WTC11 (cell line): ENCODE results near the gene HINT2.

Source experiments
- CBFB ChIP-seq: sonication (generic); formaldehyde crosslinking; IDR thresholded peaks from 2 replicates; pipeline ENCODE4 v1.8.1; 2022; ENCODE audit warnings: mild to moderate bottlenecking, low read depth, missing genetic modification reagents
- FOXP1 ChIP-seq: sonication (generic); formaldehyde crosslinking; IDR thresholded peaks from 2 replicates; pipeline ENCODE4 v1.8.0; 2022; ENCODE audit warnings: missing genetic modification reagents, mild to moderate bottlenecking, moderate library complexity, borderline replicate concordance
- NR3C1 ChIP-seq: sonication (generic); formaldehyde crosslinking; conservative IDR thresholded peaks from 2 replicates; pipeline ENCODE4 v1.8.1; 2023; ENCODE audit warnings: low read depth, mild to moderate bottlenecking, missing genetic modification reagents
- OVOL2 ChIP-seq: fragments of 250-450 bp; sonication (Bioruptor Pico); IDR thresholded peaks from 2 replicates; pipeline ENCODE4 v1.9.0; 2021; ENCODE audit warnings: mild to moderate bottlenecking, borderline replicate concordance
- ZBTB21 ChIP-seq: sonication (generic); formaldehyde crosslinking; IDR thresholded peaks from 2 replicates; pipeline ENCODE4 v1.8.1; 2023; ENCODE audit warnings: mild to moderate bottlenecking, missing genetic modification reagents, borderline replicate concordance
- TF ChIP-seq, protein P1 (sequence below): fragments of 200-600 bp; IDR thresholded peaks from 2 replicates; pipeline ENCODE4 v1.8.0; 2022; ENCODE audit warnings: antibody characterized with exemption
- TF ChIP-seq, protein P2 (sequence below): sonication (generic); formaldehyde crosslinking; IDR thresholded peaks from 2 replicates; pipeline ENCODE4 v1.8.0; 2022; ENCODE audit warnings: mild to moderate bottlenecking, missing genetic modification reagents
- TF ChIP-seq, protein P3 (sequence below): sonication (generic); formaldehyde crosslinking; IDR thresholded peaks from 2 replicates; pipeline ENCODE4 v1.8.1; 2022; ENCODE audit warnings: mild to moderate bottlenecking, missing genetic modification reagents, moderate library complexity, borderline replicate concordance
- TF ChIP-seq, protein P4 (sequence below): sonication (generic); formaldehyde crosslinking; IDR thresholded peaks from 2 replicates; pipeline ENCODE4 v1.8.0; 2022; ENCODE audit warnings: missing genetic modification reagents
- TF ChIP-seq, protein P5 (sequence below): sonication (generic); formaldehyde crosslinking; conservative IDR thresholded peaks from 2 replicates; pipeline ENCODE4 v1.8.1; 2022; ENCODE audit warnings: mild to moderate bottlenecking, missing genetic modification reagents

DNA sequence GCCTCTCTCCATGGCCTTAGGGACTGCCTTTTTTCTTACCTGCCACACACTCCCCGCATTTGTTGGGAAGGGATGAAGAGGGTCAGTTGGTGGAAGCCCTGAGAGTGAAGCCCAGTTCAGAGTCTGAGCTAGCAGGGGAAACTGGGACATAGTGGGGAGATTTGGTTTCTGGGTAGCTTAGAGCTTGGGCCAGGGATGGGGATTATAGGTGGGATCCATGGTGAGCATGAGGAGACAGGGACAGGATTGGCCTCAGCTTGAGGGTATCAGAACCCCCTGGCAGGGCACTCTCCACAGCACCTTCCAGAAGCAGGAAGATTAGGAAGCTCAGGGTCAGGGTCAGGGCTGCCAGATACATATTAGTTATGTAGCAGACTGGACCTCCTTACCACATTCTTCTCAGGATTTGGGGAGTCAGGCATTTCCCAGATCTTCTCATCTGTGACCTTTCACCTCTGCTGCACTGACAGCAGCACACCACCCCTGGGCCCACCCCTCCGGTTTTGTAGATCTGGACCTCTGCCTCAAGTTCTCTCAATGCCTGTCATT, 37.5 kb upstream of the HINT2 start:
- TF ChIP-seq, protein P1, sequence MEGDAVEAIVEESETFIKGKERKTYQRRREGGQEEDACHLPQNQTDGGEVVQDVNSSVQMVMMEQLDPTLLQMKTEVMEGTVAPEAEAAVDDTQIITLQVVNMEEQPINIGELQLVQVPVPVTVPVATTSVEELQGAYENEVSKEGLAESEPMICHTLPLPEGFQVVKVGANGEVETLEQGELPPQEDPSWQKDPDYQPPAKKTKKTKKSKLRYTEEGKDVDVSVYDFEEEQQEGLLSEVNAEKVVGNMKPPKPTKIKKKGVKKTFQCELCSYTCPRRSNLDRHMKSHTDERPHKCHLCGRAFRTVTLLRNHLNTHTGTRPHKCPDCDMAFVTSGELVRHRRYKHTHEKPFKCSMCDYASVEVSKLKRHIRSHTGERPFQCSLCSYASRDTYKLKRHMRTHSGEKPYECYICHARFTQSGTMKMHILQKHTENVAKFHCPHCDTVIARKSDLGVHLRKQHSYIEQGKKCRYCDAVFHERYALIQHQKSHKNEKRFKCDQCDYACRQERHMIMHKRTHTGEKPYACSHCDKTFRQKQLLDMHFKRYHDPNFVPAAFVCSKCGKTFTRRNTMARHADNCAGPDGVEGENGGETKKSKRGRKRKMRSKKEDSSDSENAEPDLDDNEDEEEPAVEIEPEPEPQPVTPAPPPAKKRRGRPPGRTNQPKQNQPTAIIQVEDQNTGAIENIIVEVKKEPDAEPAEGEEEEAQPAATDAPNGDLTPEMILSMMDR = no peak
- TF ChIP-seq, protein P2, sequence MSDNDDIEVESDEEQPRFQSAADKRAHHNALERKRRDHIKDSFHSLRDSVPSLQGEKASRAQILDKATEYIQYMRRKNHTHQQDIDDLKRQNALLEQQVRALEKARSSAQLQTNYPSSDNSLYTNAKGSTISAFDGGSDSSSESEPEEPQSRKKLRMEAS (CRISPR knock-in tag) = no peak
- TF ChIP-seq, protein P3, sequence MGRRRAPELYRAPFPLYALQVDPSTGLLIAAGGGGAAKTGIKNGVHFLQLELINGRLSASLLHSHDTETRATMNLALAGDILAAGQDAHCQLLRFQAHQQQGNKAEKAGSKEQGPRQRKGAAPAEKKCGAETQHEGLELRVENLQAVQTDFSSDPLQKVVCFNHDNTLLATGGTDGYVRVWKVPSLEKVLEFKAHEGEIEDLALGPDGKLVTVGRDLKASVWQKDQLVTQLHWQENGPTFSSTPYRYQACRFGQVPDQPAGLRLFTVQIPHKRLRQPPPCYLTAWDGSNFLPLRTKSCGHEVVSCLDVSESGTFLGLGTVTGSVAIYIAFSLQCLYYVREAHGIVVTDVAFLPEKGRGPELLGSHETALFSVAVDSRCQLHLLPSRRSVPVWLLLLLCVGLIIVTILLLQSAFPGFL (CRISPR knock-in tag) = no peak
- TF ChIP-seq, protein P4, sequence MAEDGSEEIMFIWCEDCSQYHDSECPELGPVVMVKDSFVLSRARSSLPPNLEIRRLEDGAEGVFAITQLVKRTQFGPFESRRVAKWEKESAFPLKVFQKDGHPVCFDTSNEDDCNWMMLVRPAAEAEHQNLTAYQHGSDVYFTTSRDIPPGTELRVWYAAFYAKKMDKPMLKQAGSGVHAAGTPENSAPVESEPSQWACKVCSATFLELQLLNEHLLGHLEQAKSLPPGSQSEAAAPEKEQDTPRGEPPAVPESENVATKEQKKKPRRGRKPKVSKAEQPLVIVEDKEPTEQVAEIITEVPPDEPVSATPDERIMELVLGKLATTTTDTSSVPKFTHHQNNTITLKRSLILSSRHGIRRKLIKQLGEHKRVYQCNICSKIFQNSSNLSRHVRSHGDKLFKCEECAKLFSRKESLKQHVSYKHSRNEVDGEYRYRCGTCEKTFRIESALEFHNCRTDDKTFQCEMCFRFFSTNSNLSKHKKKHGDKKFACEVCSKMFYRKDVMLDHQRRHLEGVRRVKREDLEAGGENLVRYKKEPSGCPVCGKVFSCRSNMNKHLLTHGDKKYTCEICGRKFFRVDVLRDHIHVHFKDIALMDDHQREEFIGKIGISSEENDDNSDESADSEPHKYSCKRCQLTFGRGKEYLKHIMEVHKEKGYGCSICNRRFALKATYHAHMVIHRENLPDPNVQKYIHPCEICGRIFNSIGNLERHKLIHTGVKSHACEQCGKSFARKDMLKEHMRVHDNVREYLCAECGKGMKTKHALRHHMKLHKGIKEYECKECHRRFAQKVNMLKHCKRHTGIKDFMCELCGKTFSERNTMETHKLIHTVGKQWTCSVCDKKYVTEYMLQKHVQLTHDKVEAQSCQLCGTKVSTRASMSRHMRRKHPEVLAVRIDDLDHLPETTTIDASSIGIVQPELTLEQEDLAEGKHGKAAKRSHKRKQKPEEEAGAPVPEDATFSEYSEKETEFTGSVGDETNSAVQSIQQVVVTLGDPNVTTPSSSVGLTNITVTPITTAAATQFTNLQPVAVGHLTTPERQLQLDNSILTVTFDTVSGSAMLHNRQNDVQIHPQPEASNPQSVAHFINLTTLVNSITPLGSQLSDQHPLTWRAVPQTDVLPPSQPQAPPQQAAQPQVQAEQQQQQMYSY = no peak
- TF ChIP-seq OVOL2 (CRISPR knock-in tag) (no peak), NR3C1 (CRISPR knock-in tag) (no peak), FOXP1 (CRISPR knock-in tag) (no peak), CBFB (CRISPR knock-in tag) (no peak), ZBTB21 (no peak)
- TF ChIP-seq, protein P5, sequence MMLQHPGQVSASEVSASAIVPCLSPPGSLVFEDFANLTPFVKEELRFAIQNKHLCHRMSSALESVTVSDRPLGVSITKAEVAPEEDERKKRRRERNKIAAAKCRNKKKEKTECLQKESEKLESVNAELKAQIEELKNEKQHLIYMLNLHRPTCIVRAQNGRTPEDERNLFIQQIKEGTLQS (CRISPR knock-in tag) = no peak
